K562 (cell line): ENCODE results near the gene ARMH1. TPM values are rescaled to one million over a fixed set of nuclear protein-coding genes. Genes with fewer than 3 reads are reported as not detected.
A peak's percentile ranks its signal among the peaks of the same experiment; 100 is the strongest.

ENCODE experiments used
- ATF2 ChIP-seq: sonication (generic); formaldehyde crosslinking; IDR thresholded peaks from 2 replicates; pipeline ENCODE4 v1.8.1; 2022; ENCODE audit warnings: missing genetic modification reagents
- ATF7 ChIP-seq: fragments of 450-650 bp; IDR thresholded peaks from 2 replicates; pipeline ENCODE4 v1.7.1; 2014; ENCODE audit warnings: mild to moderate bottlenecking, moderate library complexity
- CCNT2 ChIP-seq: IDR thresholded peaks from 2 replicates; pipeline ENCODE4 v1.6.1; 2011; ENCODE audit warnings: borderline replicate concordance, low read depth, mild to moderate bottlenecking, moderate library complexity, mixed read lengths, low read length; ENCODE audit not compliant: insufficient read length; ENCODE audit errors: extremely low read depth
- CREB3L1 ChIP-seq: fragments of 450-650 bp; IDR thresholded peaks from 2 replicates; pipeline ENCODE4 v1.6.1; 2014; ENCODE audit warnings: low read depth, mild to moderate bottlenecking, moderate library complexity, borderline replicate concordance
- ETV1 ChIP-seq: fragments of 450-650 bp; conservative IDR thresholded peaks from 2 replicates; pipeline ENCODE4 v1.6.1; 2016; ENCODE audit warnings: missing genetic modification characterization, control low read depth, low read depth, missing compliant biosample characterization
- FOXK2 ChIP-seq, 2 experiments: fragments of 450-650 bp; IDR thresholded peaks in 1 of 2; conservative IDR thresholded peaks in 1 of 2; 2 replicates each; pipeline ENCODE4 v1.6.1; 2016; ENCODE audit warnings: low read depth in 2 of 2, mild to moderate bottlenecking in 1 of 2
- HCFC1 ChIP-seq: IDR thresholded peaks from 2 replicates; pipeline ENCODE4 v1.6.1; 2012; ENCODE audit warnings: low read depth, low read length, improper control_type of control experiment
- HSF4 ChIP-seq: fragments of 250-450 bp; sonication (Bioruptor Pico); IDR thresholded peaks from 2 replicates; pipeline ENCODE4 v2.1.2; 2022; ENCODE audit warnings: mild to moderate bottlenecking, moderate library complexity, borderline replicate concordance
- REST ChIP-seq, 2 experiments: fragments of 450-650 bp; formaldehyde crosslinking in 1 of 2; IDR thresholded peaks; 2 replicates each; pipeline versions ENCODE4 v1.4.0 to v1.6.1; 2014 to 2020; ENCODE audit warnings: mild to moderate bottlenecking in 2 of 2, borderline replicate concordance in 1 of 2, low read depth in 1 of 2
- SMC3 ChIP-seq: conservative IDR thresholded peaks from 2 replicates; pipeline ENCODE4 v1.6.1; 2011; ENCODE audit warnings: low read depth, low read length, improper control_type of control experiment; ENCODE audit not compliant: insufficient read depth
- TEAD1 ChIP-seq, 2 experiments: fragments of 450-650 bp in 1 of 2; sonication (generic) in 1 of 2; formaldehyde crosslinking; IDR thresholded peaks; 2 replicates each; pipeline versions ENCODE4 v1.4.0 to v1.8.0; 2020 to 2022; ENCODE audit warnings: mild to moderate bottlenecking in 2 of 2, missing genetic modification reagents in 1 of 2
- TRIM28 ChIP-seq: fragments of 450-650 bp; IDR thresholded peaks from 2 replicates; pipeline ENCODE4 v1.6.1; 2017
- ZFP30 ChIP-seq: fragments of 250-450 bp; sonication (Bioruptor Pico); IDR thresholded peaks from 2 replicates; pipeline ENCODE4 v1.8.0; 2022; ENCODE audit warnings: moderate library complexity, mild to moderate bottlenecking, inconsistent platforms, borderline replicate concordance
- ZNF146 ChIP-seq: IDR thresholded peaks from one replicate; pipeline ENCODE4 v1.6.1; 2018; ENCODE audit warnings: missing compliant biosample characterization; ENCODE audit not compliant: unreplicated experiment
- polyA plus RNA-seq, 8 experiments: library from polyadenylated mRNA; depleted of rRNA in 4 of 8; stranded (reverse) in 5 of 8; unstranded in 3 of 8; fragments of >200 nt; fragmentation: Nextera tagmentation in 2 of 8; fragmentation: Illumina TruSeq in 1 of 8; extraction: Ambion mirVana in 2 of 8; extraction: Trizol in 1 of 8; gene quantifications; 2 replicates each; pipeline versions ENCODE4 v1.2.1 to v1.2.3, GENCODE V29; 2011 to 2014; ENCODE audit warnings: inconsistent platforms in 1 of 8, missing spikeins in 1 of 8
- total RNA-seq, 7 experiments: library from RNA; depleted of rRNA in 6 of 7; stranded (reverse); fragments of >200 nt in 6 of 7; fragmentation: Illumina TruSeq in 2 of 7; extraction: Trizol in 2 of 7; gene quantifications; 2 replicates each; pipeline versions ENCODE4 v1.2.1 to v1.2.3, GENCODE V29; 2011 to 2021; ENCODE audit warnings: low replicate concordance in 1 of 7

Gene ARMH1
- total and polyA plus RNA-seq, 9 of the 15 experiments (the other 6 are each of a cell fraction or from before 2014, with no cell fraction given), result 0.41 TPM; not detected in 8

- TF ChIP-seq REST (IDR thresholded peaks at IDR 0.05; ENCODE audit: borderline replicate concordance) (peak; percentile 45; the same call in 1 of the 2 replicates), REST (CRISPR knock-in tag; IDR thresholded peaks at IDR 0.05; ENCODE audit: low read depth) (no peak), TRIM28 (no peak), HSF4 (CRISPR knock-in tag) (no peak), ETV1 (tag) (no peak; the same call in 1 of the 2 replicates), FOXK2 (conservative IDR thresholded peaks at IDR 0.05 in 1 of 2, IDR thresholded peaks at IDR 0.05 in 1 of 2; ENCODE audit: low read depth in 2 of 2) (peak; percentile 16 to 73; a peak in 3 of 4 replicates), SMC3 (no peak), CCNT2 (peak; percentile 55), ZFP30 (no peak), CREB3L1 (0 out of 2 replicates have a peak, but pooled peaks have one; percentile 45), ATF2 (CRISPR knock-in tag) (no peak), ATF7 (peak; percentile 95), TEAD1 (CRISPR knock-in tag; IDR thresholded peaks at IDR 0.05) (0 out of 4 replicates have a peak, but pooled peaks of 1 of the 2 experiments have one; percentile 3), HCFC1 (peak; percentile 60), ZNF146 (CRISPR knock-in tag) (peak; percentile 37)
Measured at GRCh38 chr1:44739307-44740178, 65.0 kb downstream of the ARMH1 start, which contains the start of gene KIF2C (continued).
